Activated naive CD4-positive, alpha-beta T cell treated with anti-CD3 and anti-CD28 coated beads, Interleukin-2, amount 50 U/mL, for 16 hours (primary cell): ENCODE results near the gene COL11A2.

Experiments used
- DNase-seq: peaks from one replicate; pipeline ENCODE4 v3.0.0-alpha.2; 2020

COL11A2 gene

DNA sequence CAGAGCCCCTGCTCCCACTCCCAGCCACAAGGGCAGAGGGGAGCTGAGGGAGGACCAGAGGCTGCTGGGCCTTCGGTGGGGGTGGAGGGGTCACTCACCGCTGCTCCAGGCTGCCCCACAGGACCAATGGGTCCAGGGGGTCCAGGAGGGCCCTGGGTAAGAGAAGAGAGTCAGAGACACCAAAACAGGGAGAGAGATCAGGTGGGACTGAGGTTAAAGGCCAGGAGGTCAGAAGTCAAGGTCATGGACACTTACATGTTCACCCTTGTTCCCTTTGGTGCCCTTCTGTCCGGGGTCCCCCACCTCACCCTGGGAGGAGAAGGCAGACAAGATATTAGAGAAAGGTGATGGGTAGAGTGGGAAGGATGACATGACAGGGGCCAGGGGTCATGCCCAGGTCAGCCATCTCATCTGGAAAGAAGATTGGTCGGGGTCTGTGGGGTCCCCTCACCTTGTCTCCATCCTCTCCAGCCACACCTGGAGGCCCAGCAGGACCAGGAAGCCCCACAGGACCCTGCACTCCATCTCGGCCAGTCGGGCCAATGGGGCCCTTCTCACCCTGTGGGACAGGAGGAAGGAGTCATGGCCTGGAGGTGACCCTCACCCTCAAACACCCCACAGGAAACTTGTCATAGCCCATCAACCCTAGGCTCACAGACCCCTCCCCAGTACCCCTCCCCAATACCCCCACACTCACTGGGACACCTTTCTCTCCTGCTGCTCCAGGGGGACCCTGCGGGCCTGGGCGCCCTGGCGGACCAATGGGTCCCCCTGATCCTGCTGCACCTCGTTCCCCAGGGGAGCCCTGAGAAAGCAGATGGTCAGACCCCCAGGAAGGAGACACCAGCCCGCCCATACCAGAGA lies 21.0 kb downstream of the COL11A2 start:
- DNase-seq, result no peak

DNA sequence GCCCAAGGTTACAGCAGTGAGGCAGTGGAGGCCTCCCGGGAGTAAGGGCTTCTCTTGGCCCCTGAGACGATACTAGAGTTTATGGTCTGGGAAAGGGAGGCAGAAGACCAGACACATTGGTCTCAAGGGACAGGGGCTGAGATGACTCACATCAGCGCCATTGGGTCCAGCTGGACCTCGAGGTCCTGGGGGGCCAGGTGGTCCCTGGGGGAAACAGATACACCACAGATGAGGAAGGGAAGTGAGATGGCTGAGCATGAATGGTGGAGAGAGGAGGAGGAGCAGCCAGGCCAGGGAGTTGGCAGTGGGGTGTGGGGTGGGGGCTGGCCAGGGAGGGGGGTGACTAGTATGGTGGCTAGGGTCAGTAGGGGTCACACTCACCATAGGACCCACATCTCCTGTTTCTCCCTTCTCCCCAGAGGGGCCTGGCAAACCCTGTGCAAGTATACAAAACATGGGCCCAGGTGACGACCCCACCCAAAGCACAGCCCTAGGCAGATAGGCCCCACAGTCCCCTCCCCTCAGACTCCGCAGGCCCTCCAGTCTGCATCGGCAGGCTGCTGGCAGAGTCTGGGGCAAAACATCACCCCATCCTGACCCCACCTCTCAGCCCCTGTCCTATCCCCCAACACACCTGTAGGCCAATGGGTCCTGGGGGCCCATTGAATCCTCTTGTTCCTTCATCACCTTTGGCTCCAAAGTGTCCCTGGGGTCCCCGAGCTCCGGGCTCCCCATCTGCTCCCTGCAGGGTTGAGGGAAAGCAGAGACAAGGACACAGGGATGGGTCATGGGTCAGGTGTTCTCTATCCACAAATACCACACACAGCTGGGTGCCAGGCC lies 21.9 kb downstream of the COL11A2 start:
- DNase-seq, result no peak

- DNase-seq, result no peak
These were observed 22.7 kb downstream of the COL11A2 start for GRCh38 chr6:33169291-33170175.

- DNase-seq, result no peak
These were observed 23.6 kb downstream of the COL11A2 start for GRCh38 chr6:33168639-33169038.

- no peak for DNase-seq
These were observed 24.0 kb downstream of the COL11A2 start for GRCh38 chr6:33168284-33168601.

GRCh38 chr6:33167374-33168283 lies 24.6 kb downstream of the COL11A2 start:
- no peak for DNase-seq

DNA sequence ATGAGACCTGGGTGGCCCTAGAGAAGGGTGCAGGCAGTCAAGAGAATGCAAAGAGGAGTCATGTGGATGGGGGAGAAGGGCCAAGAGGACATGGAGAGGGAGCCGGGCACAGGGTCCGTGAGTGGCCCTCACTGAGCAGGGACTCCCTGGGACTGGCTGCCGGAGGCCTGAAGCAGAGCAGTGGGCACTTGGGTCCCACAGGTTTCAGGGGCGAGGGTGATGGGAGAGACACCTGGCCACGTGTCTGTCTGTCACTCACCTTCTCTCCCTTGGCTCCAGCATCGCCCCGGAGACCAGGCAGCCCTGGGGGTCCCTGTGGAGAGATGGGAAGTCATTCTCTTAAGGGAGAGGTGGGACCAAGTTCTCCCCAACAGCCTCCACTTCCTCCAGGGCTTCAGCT lies 25.5 kb downstream of the COL11A2 start:
- no peak for DNase-seq

DNA sequence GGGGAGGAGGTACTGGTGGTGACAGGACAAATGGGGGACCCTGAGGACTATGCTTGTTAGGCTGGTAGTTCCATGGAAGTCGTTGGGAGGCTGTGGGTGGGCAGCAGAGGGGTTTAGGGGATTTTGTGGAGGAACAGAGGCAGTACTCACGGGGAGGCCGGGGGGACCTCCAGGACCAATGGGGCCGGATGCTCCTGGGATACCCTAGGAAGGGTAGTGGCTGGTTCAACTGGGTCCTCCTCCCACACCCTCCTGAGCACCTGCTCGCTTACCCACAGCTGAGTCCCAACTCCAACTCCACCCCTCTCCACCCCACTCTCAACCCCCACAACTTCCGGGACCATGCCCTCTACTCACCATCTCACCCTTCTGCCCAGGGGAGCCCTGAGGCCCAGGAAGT lies 25.9 kb downstream of the COL11A2 start:
- DNase-seq, result no peak

GRCh38 chr6:33165581-33166258 lies 26.5 kb downstream of the COL11A2 start:
- no peak for DNase-seq

- DNase-seq, result no peak
These were observed 27.4 kb downstream of the COL11A2 start for GRCh38 chr6:33164665-33165373.

GRCh38 chr6:33164176-33164575 lies 28.1 kb downstream of the COL11A2 start:
- DNase-seq, result no peak

GRCh38 chr6:33163540-33163939 lies 28.7 kb downstream of the COL11A2 start:
- no peak for DNase-seq

GRCh38 chr6:33161354-33162331 lies 30.6 kb downstream of the COL11A2 start:
- DNase-seq, result peak; percentile 82

- DNase-seq, result no peak
These were observed 31.4 kb downstream of the COL11A2 start for GRCh38 chr6:33160728-33161344.

- DNase-seq, result no peak
These were observed 32.2 kb downstream of the COL11A2 start for GRCh38 chr6:33160096-33160495.

DNA sequence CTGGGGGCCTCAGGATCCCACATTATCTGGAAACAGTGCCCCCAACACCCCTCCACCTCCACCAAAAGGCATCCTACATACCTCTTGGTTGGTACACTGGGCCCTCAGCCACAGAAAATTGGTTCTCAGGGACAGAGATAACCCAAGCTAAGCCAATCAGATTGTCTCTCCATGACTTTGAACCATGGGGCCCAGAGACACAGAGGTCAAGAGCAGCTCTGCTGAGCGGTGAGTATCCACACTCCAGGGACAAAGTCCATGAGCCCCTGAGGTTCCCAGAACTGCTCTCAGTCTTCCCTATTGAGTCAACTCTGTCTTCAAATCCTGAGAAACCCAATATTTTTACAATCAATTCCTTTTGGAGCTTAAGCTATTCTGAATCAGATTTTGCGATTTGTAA lies 35.3 kb downstream of the COL11A2 start:
- DNase-seq, result no peak

DNA sequence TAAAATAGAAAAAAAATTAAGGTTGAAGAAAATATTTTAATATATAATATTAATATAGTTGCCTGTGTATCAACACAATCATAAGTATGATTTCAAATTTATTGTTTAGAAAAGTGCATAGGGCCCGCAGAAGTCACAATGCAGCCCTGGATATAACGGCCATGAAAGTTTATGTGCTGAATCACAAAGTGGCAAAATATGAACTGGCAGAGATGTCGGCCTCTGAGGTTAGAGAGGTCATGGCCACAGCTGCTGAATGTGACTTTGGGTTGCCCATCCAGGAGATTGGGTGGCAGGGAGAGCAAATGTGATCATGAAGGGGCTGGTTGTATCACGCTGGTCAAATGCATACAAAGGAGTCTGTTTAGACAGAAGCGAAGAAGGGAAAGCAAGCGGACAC lies 35.7 kb downstream of the COL11A2 start:
- DNase-seq, result no peak

- no peak for DNase-seq
These were observed 37.9 kb downstream of the COL11A2 start for GRCh38 chr6:33154349-33154748.

DNA sequence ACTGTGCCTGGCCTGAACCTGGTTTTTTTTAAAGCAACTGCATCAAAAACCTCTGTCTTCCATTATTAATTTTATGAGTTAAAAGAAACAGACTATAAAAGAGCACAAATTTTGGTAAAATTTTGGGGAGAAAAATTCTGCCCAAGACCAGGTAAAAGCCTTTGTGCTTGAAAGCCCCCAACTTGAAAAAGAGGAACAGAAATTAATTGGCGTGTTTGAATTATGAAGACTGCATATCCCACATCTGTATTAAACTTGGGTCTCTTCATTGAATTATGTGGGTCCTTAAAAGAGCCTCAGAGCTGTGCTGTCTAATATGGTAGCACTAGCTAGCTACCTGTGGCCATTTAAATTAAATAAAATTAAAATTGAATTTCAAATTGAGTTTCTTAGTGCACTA lies 41.2 kb downstream of the COL11A2 start:
- no peak for DNase-seq
